ENCODE measurements around the gene KBTBD7.

The KBTBD7 gene, protein sequence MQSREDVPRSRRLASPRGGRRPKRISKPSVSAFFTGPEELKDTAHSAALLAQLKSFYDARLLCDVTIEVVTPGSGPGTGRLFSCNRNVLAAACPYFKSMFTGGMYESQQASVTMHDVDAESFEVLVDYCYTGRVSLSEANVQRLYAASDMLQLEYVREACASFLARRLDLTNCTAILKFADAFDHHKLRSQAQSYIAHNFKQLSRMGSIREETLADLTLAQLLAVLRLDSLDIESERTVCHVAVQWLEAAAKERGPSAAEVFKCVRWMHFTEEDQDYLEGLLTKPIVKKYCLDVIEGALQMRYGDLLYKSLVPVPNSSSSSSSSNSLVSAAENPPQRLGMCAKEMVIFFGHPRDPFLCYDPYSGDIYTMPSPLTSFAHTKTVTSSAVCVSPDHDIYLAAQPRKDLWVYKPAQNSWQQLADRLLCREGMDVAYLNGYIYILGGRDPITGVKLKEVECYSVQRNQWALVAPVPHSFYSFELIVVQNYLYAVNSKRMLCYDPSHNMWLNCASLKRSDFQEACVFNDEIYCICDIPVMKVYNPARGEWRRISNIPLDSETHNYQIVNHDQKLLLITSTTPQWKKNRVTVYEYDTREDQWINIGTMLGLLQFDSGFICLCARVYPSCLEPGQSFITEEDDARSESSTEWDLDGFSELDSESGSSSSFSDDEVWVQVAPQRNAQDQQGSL

GRCh38 chr13:41193919-41194824, at the start of gene KBTBD7:
TSS of gene KBTBD7 (minus strand) at chr13:41194569. CDS start at chr13:41194257, 312 bp downstream.
- peak; percentile 77 for DNase-seq (ENCODE audit: low read depth)
- H3K4me3 ChIP-seq (ENCODE audit: low read depth, low read length), result peak within 1 kb of the TSS; percentile 80
- no peak for TF ChIP-seq CTCF (IDR thresholded peaks at IDR 0.05; ENCODE audit: low read depth, low read length, missing control alignments)

DNA sequence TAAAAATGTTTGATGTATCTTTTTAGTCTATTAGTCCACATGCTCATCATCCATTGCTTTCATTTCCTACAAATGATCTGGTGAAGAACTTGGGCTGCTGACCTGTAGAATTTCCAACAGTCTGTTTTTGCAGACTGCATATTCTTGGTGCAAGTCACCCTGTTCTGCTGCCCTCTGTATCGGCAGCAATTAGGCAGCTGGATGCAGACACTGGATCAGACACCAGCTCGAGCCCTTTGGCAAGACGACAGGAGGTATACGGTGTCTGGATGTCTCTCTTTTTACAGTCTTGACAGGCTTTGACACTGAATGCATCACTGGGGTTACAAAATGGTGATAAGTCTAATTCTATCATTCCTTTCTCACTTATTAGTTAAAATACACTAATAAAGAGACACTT, 47.3 kb upstream of the KBTBD7 start:
- no peak for TF ChIP-seq CTCF (IDR thresholded peaks at IDR 0.05; ENCODE audit: low read depth, low read length, missing control alignments)
- H3K4me3 ChIP-seq (ENCODE audit: low read depth, low read length), result no peak overlapping the region
- DNase-seq (ENCODE audit: low read depth), result no peak

- H3K4me3 ChIP-seq (ENCODE audit: low read depth, low read length), result no peak overlapping the region
- DNase-seq (ENCODE audit: low read depth), result no peak
- no peak for TF ChIP-seq CTCF (IDR thresholded peaks at IDR 0.05; ENCODE audit: low read depth, low read length, missing control alignments)
These were observed 42.0 kb upstream of the KBTBD7 start for GRCh38 chr13:41236369-41236768.

GRCh38 chr13:41232578-41233480, 38.5 kb upstream of the KBTBD7 start:
- H3K4me3 ChIP-seq (ENCODE audit: low read depth, low read length), result no peak overlapping the region
- no peak for TF ChIP-seq CTCF (IDR thresholded peaks at IDR 0.05; ENCODE audit: low read depth, low read length, missing control alignments)
- DNase-seq (ENCODE audit: low read depth), result no peak

GRCh38 chr13:41231786-41232185, 37.4 kb upstream of the KBTBD7 start:
- TF ChIP-seq CTCF (IDR thresholded peaks at IDR 0.05; ENCODE audit: low read depth, low read length, missing control alignments), result no peak
- no peak for DNase-seq (ENCODE audit: low read depth)
- no peak overlapping the region for H3K4me3 ChIP-seq (ENCODE audit: low read depth, low read length)
